Testis (tissue), 2 donors: ENCODE results near the gene SETD5.
"Not testable (repeated sequence)": the region's sequence is repeated elsewhere in the genome, so short reads cannot be mapped to it uniquely, and the experiment has no call there.

ENCODE experiments used
- POLR2A ChIP-seq: fragments of 450-650 bp; IDR thresholded peaks from one replicate; pipeline ENCODE4 v1.6.1; 2017; ENCODE audit warnings: antibody characterized with exemption, mild to moderate bottlenecking, moderate library complexity
- TF ChIP-seq, protein P1 (sequence below), 3 experiments: fragments of 450-650 bp in 2 of 3; fragments of 200-600 bp in 1 of 3; sonication (generic) in 1 of 3; IDR thresholded peaks; one replicate each; pipeline ENCODE4 v1.5.1; 2016 to 2019; ENCODE audit warnings: antibody characterized with exemption in 3 of 3, mild to moderate bottlenecking in 2 of 3, moderate library complexity in 1 of 3

- TF ChIP-seq POLR2A = not testable (repeated sequence)
- TF ChIP-seq, protein P1, sequence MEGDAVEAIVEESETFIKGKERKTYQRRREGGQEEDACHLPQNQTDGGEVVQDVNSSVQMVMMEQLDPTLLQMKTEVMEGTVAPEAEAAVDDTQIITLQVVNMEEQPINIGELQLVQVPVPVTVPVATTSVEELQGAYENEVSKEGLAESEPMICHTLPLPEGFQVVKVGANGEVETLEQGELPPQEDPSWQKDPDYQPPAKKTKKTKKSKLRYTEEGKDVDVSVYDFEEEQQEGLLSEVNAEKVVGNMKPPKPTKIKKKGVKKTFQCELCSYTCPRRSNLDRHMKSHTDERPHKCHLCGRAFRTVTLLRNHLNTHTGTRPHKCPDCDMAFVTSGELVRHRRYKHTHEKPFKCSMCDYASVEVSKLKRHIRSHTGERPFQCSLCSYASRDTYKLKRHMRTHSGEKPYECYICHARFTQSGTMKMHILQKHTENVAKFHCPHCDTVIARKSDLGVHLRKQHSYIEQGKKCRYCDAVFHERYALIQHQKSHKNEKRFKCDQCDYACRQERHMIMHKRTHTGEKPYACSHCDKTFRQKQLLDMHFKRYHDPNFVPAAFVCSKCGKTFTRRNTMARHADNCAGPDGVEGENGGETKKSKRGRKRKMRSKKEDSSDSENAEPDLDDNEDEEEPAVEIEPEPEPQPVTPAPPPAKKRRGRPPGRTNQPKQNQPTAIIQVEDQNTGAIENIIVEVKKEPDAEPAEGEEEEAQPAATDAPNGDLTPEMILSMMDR (IDR thresholded peaks at IDR 0.05) = not testable (repeated sequence)
These were observed 96.6 kb downstream of the SETD5 start for GRCh38 chr3:9494036-9494435.
